NCI-H2196 (cell line): ENCODE results near the gene NRXN2.

Experiments used
- DNase-seq: peaks from one replicate; lab custom pipeline; 2025; ENCODE audit not compliant: unreplicated experiment; lab: John Stamatoyannopoulos, UW

Gene NRXN2

DNA sequence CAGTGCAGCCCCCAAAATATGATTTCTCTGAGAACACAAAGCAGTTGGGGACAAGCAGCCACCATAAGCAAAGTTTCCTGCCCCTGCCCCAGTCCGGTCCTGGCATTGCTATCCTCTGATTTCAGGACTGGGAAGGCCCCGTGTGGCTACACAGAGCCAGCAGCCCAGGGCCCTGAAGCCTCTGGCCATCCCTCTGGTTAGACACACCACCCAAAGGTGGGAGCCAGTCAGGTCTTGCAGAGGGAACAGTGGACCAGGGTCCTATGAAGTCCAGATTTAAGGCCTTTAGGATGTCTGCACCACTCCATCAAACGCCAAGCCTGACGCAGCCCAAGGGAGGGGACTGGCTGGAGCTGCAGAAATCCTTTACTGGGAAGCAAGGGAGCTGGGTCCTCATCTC lies 68.6 kb downstream of the NRXN2 start:
- no peak for DNase-seq

GRCh38 chr11:64653388-64653973 lies 69.5 kb downstream of the NRXN2 start:
- DNase-seq = no peak

GRCh38 chr11:64652586-64653387 lies 70.2 kb downstream of the NRXN2 start:
- DNase-seq = peak; percentile 86

DNA sequence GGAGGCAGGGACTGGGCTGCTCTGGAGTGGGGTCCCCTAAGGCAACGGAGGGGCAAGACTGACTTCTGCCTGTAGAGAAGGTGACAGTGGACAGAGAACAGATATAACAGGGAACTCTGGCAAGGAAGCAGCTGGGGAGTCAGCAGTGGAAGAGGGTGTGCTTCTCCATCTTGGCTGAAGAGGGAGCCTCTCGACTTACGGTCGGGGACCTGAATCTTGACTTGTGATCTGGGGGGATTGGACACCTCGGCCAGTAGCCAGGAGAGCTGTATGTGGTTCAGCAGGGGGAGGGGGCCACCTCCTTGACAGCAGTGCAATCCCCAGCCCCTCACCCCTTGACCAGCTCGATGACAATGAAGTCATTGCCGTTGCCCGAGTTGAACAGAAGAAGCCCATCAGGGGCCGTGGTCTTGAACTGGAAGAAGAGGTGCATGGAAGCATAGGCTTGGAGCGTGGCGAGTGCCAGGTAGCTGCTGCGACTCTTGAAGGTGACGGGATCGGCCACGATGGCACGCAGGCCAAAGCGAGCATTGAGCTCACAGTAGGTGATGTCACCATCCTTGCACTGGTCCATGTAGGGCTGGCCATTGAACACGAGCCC lies 72.0 kb downstream of the NRXN2 start:
- DNase-seq = peak; percentile 25

GRCh38 chr11:64649291-64649697 lies 73.7 kb downstream of the NRXN2 start:
- peak; percentile 63 for DNase-seq

GRCh38 chr11:64648551-64648950 lies 74.4 kb downstream of the NRXN2 start:
- DNase-seq = no peak

DNA sequence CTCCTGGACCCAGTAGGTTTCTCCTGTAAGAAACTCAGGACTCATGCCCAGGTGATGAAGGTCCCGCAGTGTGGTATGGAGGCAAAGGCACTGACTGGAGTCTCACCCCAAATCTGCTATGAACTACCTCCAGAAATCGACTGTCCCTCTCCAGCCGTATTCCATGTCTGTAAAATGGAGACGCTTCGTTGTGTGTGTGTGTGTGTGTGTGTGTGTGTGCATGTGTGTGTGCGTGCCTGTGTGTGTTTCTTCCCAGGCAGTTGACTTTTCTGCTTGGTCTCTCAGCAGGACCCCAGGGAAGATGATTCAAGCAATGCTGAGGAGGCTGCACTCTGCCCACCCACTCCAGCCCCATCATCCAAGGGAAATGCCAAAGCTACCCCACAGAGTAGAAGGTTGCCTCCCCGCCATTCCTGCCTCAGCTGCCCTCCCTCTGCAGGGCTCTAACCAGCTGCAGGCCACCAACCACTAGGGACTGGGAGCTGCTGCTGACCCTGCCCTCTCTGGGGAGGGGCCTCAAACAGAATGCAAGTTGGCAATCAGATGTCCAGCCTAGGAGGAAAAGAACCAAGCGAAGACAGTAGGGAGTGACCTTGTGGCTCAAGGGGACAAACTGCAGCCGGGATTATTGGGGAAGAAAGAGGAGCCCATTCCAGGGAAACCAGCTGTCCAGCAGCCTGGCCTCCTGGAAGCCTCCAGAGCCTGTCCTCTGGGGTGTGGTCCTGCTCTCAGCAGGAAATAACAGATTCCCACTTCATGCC lies 75.8 kb downstream of the NRXN2 start:
- no peak for DNase-seq

DNA sequence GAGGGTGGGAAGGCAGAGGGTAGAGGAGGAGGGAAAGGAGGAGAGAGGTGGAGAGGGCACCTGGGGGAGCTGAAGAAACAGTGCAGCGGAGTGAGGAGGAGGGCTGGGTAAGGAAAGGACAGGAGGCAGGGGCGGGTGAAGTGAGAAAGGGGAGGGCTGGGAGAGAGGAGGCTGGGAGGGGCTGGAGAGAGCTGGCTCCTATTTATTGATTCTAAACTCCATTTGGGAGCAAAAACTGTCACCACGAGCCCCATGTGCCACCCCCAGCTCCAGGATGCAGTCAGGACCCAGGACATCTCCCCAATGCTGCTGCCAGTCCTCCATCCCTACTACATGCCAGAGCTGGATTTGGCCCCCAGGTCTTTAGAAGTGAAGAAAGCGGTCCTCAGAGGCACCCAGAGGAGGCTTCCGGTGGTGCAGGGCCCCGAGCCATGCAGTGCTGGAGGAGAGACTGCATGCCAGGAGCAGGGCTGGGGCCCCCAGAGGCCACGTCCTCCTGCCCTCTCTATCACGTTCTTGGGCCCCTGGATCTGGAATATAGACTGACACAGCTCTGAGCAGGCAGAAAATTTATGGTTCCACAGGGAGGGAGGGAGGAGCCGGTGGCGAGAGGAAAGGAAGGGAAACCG lies 78.2 kb downstream of the NRXN2 start:
- no peak for DNase-seq

GRCh38 chr11:64643920-64644646 lies 78.9 kb downstream of the NRXN2 start:
- DNase-seq = no peak

GRCh38 chr11:64643256-64643881 lies 79.6 kb downstream of the NRXN2 start:
- peak; percentile 69 for DNase-seq

GRCh38 chr11:64642871-64643255 lies 80.1 kb downstream of the NRXN2 start:
- no peak for DNase-seq

DNA sequence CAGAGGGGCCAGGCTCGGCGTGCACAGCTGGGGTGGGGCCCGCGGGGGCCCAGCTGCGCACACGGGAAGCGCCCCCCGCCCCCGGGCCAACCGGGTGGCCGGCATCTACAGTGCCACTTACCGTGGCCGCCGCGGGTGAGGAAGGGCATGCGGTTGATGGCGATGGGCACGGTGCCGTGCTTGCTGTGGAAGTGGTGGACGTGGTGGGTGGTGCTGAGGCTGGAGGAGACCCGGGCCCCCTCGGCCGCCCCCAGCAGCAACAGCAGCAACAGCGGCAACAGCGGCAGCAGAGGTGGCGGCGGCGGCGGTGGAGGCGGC lies 80.6 kb downstream of the NRXN2 start:
- DNase-seq = no peak

GRCh38 chr11:64641596-64642417 lies 81.2 kb downstream of the NRXN2 start:
- no peak for DNase-seq

GRCh38 chr11:64639885-64640284 lies 83.1 kb downstream of the NRXN2 start:
- DNase-seq = no peak

GRCh38 chr11:64638829-64639228 lies 84.2 kb downstream of the NRXN2 start:
- DNase-seq = no peak

DNA sequence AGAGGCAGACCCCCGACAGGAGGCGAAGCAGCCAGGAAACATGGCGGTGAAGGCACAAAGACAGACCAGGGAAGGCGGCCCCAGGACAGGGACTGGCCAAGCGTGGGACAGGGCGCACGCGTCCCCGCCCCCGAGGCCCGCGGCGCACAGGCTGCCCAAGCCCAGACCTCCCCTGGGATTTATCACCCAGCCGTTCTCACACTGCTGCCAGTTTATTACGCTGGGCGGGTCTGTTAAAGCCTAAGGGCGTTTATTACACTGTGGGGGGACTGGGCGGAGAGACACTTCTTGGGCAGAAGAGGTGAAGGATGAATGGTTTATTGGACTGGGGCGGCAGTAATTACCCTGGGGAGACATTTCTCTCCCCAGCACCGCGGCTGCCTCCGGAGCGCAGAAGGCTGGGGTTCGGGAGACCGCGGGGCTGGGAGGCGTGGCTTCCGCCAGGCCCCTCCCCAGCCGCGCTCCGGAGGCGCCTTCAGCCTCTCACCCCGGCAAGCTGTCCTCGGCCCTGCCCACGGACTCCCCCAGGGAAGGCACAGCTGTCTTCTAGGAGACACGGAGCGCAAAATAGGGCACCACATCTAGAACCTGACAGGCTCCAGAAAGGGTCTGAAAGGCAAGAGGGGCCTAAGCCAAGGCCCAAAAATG lies 84.9 kb downstream of the NRXN2 start:
- DNase-seq = no peak

DNA sequence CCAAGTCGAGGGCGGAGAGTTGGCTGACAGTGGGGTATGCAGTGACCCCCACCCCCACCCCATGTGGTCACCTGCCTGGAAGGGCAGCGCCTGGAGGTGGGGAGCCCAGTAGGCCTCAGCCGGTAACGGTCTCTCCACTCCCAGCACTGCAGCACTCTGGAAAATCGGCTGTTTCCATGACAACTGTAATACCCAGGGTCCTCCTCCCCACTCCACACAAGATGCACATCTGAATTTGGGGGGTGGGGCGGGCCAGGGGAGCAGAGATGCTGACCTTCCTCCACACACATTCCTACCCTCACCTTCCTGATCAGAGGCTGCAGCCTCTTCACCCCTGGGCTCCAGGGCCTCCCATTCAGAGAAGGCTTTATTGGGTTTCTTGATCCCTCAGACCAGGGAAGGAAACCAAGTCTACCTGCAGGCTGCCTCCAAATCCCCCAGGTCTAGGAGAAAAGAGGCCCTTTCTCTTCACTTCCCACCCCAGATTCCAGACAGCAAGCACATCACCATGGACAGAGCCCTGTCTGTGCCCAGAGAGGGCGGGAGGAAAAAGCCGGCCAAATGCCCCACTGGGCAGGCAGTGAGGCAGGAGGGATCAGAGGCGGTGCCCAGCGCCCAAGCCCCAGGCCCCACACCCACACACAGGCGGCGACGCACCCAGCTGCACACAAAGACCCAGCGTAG lies 85.5 kb downstream of the NRXN2 start:
- DNase-seq = no peak

- DNase-seq = no peak
Measured at GRCh38 chr11:64633555-64634159, 89.3 kb downstream of the NRXN2 start.
